Adipose tissue (tissue), 3 donors: ENCODE measurements around the gene ZFTA. TPM values are rescaled to one million over a fixed set of nuclear protein-coding genes. Genes with fewer than 3 reads are reported as not detected.
"Not testable (repeated sequence)": the region's sequence is repeated elsewhere in the genome, so short reads cannot be mapped to it uniquely, and the experiment has no call there.

Source experiments
- H3K27ac ChIP-seq: one replicate; pipeline ENCODE4 v1.5.1; 2013; ENCODE audit warnings: low read depth, low read length
- WGBS, 3 donors: extraction: QIAGEN DNeasy Blood & Tissue Kit; methylation state at CpG; one replicate each; pipeline ENCODE4 v1.1.7; 2013; 5-methylcytosine and 5-hydroxymethylcytosine counted together
- polyA plus RNA-seq, 3 donors: library from polyadenylated mRNA; stranded (reverse); fragments of 200-250 nt; gene quantifications; one replicate each; pipeline ENCODE4 v1.2.3, GENCODE V29; 2013
- donor health status: healthy with polysubstance abuse.
- donor health status: Bipolar disorder and iron deficiency.
- donor health status: healthy.

The ZFTA gene
- polyA plus RNA-seq = 10 to 100 TPM in 2 of 3 donors, 1 to 10 TPM in 1; 3.9 to 13.8 (median 12.7) TPM

DNA sequence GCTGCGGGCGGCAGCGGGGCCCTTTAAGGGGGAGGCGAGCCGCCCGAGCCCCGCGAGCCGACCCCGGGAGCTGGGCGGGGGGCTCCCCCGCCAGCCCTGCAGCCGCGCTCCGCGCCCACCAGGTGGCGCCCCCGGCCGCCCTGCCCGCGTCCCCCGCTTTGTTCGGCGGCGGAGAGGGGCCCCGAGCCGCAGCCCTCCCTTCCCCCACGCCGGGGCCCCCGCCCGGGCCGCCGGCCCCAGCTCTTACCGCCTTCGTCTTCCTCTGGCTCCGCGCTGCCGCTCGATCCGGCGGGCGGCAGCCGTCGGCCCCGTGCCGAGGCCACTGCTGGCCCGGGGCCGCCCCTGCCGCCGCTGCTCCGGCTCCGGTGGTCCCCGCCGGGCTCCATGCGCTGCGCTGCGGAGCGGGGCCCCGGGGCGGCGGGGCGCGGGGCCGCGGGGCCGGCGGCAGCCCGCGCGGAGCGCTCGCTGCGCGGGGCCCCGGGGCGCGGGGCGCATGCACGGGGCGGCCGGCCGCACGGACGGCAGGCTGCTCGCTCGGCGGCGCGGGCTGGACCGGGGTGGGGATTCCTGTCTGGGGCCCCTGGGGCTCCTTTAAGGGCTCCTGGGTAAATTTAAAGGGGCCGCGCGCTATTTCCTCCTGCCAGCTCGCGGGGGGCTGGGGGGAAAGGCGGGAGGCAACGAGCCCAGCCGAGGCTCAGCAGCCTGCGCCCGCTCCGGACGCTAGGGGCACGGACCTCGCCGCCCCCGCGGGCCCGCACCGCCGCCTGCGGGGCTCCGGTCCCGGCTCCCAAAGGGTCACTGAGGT lies at the start of gene ZFTA:
TSS of gene ZFTA (minus strand) at position 539 of the 805 bp plus-strand sequence. CDS start at position 386, 153 bp downstream.
- 0 to 1% (median 1%) methylated on average over 59 to 112 of the region's 113 CpGs for WGBS, 3 donors
- H3K27ac ChIP-seq = peak within 1 kb of the TSS; percentile 42

DNA sequence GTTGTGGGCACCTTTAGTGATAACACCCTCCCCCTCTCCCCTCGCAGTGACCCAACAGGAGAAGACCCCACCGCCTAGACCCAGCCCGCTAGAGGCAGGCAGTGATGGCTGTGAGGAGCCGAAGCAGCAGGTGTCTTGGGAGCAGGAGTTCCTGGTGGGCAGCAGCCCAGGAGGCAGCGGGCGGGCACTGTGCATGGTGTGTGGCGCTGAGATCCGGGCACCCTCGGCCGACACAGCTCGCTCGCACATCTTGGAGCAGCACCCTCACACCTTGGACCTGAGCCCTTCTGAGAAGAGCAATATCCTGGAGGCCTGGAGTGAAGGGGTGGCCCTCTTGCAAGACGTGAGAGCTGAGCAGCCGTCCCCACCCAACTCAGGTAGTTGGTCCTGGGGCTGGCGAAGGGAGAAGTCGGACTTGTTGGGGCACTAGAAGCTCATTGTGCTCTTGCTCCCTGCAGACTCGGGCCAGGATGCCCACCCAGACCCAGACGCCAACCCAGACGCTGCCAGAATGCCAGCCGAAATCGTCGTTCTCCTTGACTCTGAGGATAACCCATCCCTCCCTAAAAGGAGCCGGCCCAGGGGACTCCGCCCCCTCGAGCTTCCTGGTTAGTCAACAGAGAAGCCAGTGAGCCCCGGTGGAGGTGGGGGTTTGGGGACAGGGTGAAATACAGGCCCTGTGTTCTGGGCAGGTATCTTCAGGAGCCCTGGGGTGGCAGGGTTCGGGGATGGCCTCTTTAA lies 49.4 kb upstream of the ZFTA start:
- 87 to 89% (median 87%) methylated on average over 26 to 27 of the region's 27 CpGs for WGBS, 3 donors
- no peak overlapping the region for H3K27ac ChIP-seq

DNA sequence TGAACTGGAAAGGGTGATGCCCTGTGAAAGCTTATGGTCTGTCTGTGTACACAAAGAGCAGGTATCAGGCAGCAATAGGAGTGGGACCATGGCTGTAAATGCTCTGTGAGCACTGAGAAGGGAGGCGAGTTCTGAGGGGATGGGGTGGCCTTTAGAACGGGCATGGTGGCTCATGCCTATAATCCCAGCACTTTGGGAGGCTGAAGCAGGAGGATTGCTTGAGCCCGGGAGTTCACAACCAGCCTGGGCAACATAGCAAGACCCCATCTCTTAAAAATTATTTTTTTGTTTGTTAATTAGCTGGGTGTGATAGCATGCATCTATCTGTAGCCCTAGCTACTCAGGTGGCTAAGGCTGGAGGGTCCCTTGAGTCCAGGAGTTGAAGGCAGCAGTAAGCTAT lies 48.2 kb upstream of the ZFTA start:
- H3K27ac ChIP-seq = no peak overlapping the region
- WGBS, 3 donors = 91 to 99% (median 96%) methylated on average over 3 of the region's 3 CpGs

DNA sequence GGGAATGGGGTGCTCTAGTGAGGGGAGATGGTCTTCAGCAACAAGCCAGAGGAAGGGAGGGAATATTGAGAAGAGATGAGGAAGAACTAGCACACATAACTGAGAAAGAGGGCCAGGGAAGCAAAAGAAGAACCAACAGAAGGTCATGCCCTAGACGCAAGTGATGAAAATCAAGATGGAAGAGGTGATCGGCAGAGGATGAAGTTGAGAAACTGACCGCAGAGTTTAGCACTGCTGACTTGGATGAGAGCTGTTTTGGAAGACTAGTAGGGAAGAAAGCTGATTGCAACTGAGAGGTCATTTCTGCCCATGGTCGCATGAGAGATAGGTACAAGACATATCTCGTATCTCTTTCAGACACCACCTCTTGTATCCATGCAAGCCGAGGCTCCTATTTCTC lies 47.6 kb upstream of the ZFTA start:
- H3K27ac ChIP-seq = no peak overlapping the region
- WGBS, 3 donors = 89 to 92% (median 92%) methylated on average over 6 of the region's 6 CpGs

DNA sequence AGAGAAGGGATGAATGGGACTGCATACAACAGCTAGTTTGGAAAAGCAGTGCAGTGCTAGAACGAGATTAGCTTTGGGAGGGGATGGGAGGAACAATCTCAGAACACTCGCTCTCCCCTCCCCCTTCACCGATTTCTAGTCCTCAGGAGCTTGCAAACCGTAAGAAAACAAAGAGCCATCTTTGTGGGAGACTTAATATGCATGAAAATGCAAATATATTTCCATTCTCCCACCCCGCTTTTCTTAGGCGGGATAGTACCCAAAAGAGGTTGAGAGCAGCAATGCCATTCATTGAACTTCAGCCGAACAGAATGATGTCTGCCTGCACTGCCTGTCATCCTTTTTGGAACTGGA lies 45.8 kb upstream of the ZFTA start:
- 21 to 40% (median 22%) methylated on average over 7 of the region's 7 CpGs for WGBS, 3 donors
- no peak overlapping the region for H3K27ac ChIP-seq

DNA sequence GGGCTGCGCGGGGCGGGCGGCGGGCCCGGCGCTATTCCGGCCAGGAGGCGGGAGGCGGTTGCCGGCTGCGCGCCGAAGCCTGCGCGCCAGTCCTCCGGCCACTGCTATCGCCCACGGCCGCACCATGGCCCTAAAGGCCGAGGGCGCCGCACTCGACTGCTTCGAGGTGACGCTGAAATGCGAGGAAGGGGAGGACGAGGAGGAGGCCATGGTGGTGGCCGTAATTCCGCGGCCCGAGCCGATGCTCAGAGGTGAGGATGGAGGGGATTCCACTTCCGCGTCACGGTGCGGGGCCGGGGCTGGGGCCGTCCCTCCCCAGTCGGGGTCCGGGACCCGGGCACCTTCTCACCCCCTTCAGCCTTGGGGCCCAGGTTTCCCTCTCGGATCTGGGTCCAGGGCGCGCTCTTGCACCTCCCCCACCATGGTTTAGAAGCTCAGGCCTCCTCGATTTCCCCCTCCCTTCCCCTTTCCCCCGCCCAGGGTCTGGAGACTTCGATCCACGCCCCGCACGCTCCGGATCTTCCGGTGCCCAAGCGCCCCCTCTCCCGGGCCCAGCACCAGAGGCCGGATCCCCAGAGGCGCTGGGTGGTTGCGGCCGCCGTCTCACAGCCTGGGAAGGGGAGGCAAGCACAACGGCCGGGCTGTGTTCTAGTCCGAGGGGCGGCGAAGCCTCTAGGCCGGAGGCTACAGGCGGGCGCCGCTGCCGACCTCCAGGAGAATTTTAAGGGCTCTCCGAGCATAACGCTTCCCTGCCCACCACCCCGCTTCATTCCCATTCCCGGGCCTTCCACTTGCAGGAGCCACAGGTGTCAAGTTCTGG lies 45.2 kb upstream of the ZFTA start:
- no peak overlapping the region for H3K27ac ChIP-seq
- WGBS, 3 donors = 1% methylated on average over 51 to 74 of the region's 74 CpGs

DNA sequence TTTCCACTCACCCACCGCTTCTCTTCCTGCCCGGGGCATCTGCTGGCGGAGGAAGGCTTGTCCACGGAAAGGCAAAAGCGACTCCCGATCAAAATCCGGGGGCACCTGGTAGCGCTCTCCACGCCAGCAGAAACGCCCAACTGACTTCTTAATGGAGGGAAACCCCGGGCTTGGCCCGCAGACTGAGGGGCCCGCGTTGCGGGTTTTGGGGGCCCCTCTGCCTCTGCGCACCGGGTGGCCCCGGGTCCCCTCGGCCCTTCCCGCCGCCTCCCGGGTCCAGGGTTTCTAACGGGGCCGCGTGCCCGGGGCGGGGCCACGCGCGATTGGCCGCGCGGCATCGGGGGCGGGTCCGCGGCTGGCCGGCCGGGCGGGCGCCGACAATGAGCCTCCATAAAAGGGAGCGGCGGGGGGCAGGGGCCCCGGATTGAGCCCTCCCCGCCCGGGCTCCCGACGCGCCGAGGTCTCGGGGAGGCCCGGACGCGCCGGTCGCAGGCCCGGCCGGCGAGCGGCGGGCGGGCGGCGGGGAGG lies 44.5 kb upstream of the ZFTA start, which contains the start of gene SPINDOC:
TSS of gene SPINDOC (plus strand) at position 422 of the 528 bp plus-strand sequence. CDS start 231 bp downstream, outside the sequence.
- no peak within 1 kb of the TSS for H3K27ac ChIP-seq
- WGBS, 3 donors = 0 to 1% (median 0%) methylated on average over 43 to 65 of the region's 65 CpGs

DNA sequence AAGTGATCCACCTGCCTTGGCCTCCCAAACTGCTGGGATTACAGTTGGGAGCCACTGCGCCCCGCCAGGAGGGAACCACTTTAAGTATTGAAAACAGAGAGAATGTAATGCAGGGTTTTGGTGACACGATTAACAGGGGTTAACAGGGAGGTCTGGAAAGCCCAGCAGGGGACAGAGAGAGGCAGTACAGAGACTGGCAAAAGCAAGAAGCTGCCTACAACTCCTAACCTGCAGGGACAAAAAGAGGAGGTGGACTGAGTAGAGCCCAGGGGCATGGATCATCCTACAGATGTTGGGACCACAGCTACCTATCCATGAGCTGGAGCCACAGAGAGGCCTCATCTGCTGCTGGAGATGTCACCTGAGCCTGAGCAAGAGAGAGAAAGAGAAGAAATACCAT lies 42.9 kb upstream of the ZFTA start:
- H3K27ac ChIP-seq = no peak overlapping the region
- WGBS, 3 donors = 78 to 90% (median 89%) methylated on average over 3 of the region's 3 CpGs

DNA sequence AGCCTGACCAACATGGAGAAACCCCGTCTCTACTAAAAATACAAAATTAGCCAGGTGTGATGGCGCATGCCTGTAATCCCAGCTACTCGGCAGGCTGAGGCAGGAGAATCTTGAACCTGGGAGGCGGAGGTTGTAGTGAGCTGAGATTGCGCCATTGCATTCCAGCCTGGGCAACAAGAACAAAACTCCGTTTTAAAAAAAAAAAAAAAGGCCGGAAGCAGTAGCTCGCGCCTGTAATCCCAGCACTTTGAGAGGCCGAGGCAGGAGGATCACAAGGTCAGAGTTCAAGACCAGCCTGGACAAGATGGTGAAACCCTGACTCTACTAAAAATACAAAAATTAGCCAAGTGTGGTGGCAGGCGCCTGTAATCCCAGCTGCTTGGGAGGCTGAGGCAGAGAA lies 41.8 kb upstream of the ZFTA start:
- H3K27ac ChIP-seq = not testable (repeated sequence)
- 87 to 95% (median 94%) methylated on average over 11 of the region's 11 CpGs for WGBS, 3 donors

DNA sequence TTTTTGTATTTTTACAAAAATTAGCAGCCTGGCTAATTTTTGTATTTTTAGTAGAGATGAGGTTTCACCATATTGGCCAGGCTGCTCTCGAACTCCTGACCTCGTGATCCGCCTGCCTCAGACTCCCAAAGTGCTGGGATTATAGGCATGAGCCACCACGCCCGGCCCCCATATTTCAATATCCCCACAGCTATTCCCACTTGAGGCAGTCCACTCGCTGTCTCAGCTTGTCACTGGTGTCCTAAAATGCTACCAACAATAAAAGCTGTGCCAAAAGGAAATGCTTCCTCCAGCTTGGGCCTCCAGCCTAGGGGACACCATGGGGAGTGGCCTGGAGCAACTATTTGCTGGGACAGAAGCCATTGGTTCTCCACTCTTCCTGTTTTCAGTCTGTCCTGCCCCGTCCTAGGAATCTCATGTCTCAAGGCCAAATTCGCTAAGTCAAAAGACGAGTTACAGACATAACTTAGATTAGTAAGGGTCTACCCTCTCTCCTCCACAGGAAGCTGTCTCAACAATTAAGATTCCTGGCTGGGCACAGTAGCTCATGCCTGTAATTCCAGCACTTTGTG lies 37.4 kb upstream of the ZFTA start:
- 51 to 71% (median 69%) methylated on average over 9 of the region's 9 CpGs for WGBS, 3 donors
- H3K27ac ChIP-seq = no peak overlapping the region

DNA sequence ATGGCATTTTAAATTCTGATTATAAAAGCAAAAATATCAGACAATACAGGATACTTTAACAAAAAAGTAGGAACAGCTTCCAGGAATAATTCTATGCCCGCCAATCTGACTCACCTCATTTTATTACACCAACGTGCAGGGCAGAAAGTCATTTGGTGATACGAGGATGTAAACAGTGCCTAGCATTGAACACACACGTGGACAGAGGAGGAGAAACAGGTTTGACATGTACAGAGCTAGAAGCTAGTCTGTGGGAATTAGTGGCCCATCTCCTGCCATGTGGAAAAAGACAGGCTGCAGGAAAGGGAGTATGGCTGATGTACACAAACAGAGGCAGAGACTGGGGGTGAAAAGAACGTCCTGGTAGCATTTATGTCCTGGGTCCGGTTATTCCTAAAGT lies 35.7 kb upstream of the ZFTA start:
- 52 to 81% (median 75%) methylated on average over 6 of the region's 6 CpGs for WGBS, 3 donors
- no peak overlapping the region for H3K27ac ChIP-seq

DNA sequence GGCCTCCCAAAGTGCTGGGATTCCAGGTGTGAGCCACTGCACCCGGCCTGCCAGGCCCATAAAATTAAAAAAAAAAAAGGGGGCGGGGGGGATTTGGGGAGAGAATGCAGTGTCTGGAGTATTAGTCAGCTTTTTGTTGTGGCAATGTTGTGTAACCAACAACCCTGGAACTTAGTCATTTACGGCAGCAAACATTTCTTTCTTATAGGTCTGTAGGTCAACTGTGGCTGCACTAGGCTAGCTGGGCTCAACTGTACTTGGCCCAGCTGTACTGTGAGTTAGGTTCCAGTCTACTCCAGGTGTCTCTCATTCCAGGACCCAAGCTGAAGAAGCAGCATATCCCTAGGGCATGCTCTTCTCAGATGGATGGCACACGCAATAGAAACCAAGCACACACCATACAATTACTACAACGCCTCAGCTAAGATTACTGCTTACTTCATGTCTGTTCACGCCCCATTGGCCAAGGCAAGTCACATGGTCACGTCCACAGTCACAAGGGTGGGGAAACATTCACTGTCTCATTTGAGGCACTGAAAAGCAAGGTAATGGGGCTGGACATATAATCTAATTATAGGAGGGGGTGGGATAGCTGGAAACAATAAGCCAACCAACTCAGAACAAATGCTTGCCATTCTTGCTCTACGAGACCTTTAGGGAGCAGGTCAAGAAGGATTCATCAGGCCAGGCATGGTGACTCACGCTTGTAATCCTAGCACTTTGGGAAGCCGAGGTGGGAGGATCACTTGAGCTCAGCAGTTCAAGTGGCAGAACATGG lies 34.3 kb upstream of the ZFTA start:
- H3K27ac ChIP-seq = no peak overlapping the region
- 85 to 86% (median 85%) methylated on average over 10 of the region's 10 CpGs for WGBS, 3 donors

DNA sequence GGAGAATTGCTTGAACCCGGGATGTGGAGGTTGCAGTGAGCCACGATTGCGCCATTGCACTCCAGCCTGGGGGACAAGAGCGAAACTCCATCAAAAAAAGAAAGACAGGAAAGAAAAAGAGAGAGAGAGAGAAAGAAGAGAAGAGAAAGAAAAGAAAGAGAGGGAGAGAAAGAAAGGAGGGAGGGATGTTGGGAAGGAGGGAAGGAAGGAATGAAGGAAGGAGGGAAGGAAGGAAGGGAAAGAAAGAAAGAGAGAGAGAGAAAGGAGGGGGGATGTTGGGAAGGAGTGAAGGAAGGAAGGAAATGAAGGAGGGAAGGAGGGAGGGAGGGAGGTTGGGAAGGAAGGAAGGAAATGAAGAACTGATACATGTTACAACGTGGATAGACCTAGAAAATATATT lies 32.3 kb upstream of the ZFTA start:
- no peak overlapping the region for H3K27ac ChIP-seq
- 78 to 84% (median 84%) methylated on average over 5 of the region's 5 CpGs for WGBS, 3 donors

DNA sequence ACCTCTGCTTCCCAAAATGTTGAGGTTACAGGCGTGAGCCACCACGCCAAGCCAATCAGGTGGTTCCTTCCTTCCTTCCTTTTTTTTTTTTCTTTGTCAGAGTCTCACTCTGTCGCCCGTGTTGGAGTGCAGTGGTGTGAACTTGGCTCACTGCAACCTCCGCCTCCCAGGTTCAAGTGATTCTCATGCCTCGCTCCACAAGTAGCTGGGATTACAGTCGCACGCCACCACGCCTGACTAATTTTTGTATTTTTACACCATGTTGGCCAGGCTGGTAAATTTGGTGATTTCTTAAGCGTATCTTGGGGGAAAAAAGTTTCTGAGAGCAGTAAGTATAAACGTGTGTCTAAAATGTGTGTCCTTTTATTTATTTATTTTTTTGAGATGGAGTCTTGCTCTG lies 26.5 kb upstream of the ZFTA start:
- no peak overlapping the region for H3K27ac ChIP-seq
- WGBS, 3 donors = 70 to 83% (median 78%) methylated on average over 11 of the region's 11 CpGs

DNA sequence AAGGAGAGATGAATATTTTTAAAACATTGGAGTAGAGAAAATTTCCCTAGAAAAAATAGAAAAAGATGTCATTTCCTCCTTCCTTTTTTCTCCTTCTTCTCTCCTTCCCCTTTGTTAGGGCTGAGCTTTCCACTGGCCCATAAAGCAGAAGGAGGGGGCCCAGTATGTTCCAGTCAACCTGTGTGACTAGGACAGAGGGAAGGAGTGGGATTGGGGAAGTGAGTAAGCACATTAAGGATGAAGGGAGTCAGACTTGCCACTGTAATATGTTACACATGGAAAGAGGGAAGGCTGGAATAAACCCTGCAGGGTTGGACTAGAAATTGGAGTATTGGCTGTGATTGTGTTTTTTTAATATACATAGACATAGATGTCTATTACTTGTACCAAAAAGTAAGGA lies 24.6 kb upstream of the ZFTA start:
- H3K27ac ChIP-seq = no peak overlapping the region

DNA sequence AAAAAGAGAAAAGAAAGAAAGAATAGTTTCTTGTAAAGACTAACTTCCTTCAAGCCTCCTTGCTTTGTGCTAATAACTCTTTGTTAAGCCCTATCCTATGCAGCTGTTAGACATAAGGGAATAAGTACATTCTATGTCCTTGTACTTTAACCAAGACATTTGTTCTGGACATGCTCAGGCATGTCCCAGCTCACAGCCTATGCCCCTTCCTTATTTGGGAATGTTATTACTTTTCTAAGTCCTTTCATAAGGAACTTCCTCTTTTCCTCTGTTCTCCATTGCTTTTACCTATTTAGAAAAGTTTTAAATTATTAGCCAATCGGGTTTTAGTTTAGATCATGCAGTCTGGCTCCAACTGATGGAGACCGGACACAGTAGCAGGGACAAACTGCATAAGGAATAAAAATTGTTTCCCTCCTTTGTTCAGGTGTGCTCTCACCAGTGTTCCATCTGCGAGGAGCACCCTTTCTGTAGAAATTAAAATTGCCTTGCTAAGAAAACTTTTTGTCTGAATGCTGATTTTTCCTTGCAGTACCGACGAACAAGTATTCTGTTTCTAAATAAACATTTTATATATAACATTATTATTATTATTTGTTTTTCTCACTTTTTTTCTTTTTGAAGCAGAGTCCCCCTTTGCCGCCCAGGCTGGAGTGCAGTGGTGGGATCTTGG lies 23.1 kb upstream of the ZFTA start:
- no peak overlapping the region for H3K27ac ChIP-seq
- WGBS, 3 donors = 83 to 97% (median 97%) methylated on average over 6 of the region's 6 CpGs

DNA sequence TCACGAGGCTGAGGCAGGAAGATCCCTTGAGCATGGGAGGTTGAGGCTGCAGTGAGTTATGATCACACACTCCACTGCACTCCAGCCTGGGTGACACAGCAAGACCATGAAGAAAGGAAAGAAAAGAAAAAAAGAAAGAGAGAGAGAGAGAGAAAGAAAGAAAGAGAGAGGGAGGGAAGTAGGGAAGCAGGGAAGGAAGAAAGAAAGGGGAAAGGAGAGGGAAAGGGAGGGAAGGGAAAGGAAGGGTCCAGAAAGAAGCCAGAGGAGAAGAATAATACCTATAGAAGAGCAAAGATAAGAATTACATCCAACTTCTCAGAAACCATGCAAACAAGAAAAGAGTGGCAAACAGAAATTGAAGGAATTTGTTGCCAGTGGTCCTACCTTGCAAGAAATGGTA lies 17.2 kb upstream of the ZFTA start:
- 84 to 92% (median 85%) methylated on average over 1 of the region's 1 CpG for WGBS, 3 donors
- H3K27ac ChIP-seq = no peak overlapping the region
